Measurements from ENCODE around the gene EHMT2.

- no peak for TF ChIP-seq CTCF (IDR thresholded peaks at IDR 0.05)
- no peak for TF ChIP-seq POLR2A (IDR thresholded peaks at IDR 0.05)
Measured at GRCh38 chr6:31889331-31889972, 8.0 kb downstream of the EHMT2 start.
